ENCODE measurements around the gene HS3ST5. TPM values are rescaled to one million over a fixed set of nuclear protein-coding genes. Genes with fewer than 3 reads are reported as not detected.

Gene HS3ST5
- polyA plus RNA-seq, 1 donor (not counting 4 experiments of a cell fraction or from before 2014, with no cell fraction given) = not detected

- TF ChIP-seq CTCF (optimal IDR thresholded peaks at IDR 0.05 in 1 of 3, IDR thresholded peaks at IDR 0.05 in 1 of 3, conservative IDR thresholded peaks at IDR 0.05 in 1 of 3; ENCODE audit: extremely low read depth in 1 of 3, insufficient read depth in 2 of 3, low read length in 3 of 3) = no peak
- no peak for TF ChIP-seq EZH2 (IDR thresholded peaks at IDR 0.05; ENCODE audit: low read length)
- H3K9me1 ChIP-seq (ENCODE audit: control insufficient read depth, extremely low read depth, insufficient read depth, low read length) = no peaks in the 10 kb centered on the region
- DNase-seq (ENCODE audit: low read depth, low spot score) = no peak
- no peaks in the 10 kb centered on the region for H3K79me2 ChIP-seq (ENCODE audit: control insufficient read depth, insufficient read depth, low read length)
- no peak for FAIRE-seq
- H3K9me3 ChIP-seq (ENCODE audit: control insufficient read depth, low read depth, low read length) = no peaks in the 10 kb centered on the region
- H3K4me2 ChIP-seq (ENCODE audit: control insufficient read depth, extremely low read depth, insufficient read depth, low read depth, low read length) = no peak overlapping the region
- dilution Hi-C loops (cut with MboI; ENCODE audit: extremely low pct_ligation_motif_present, low sequenced_read_pairs) = no loop called here
- no peaks in the 10 kb centered on the region for H3K27me3 ChIP-seq (ENCODE audit: control insufficient read depth, extremely low read depth, insufficient read depth, low read length)
- H4K20me1 ChIP-seq (ENCODE audit: control insufficient read depth, extremely low read depth, insufficient read depth, low read length) = no peaks in the 10 kb centered on the region
- no peak overlapping the region for H2AFZ ChIP-seq (ENCODE audit: control insufficient read depth, low read length)
- H3K4me3 ChIP-seq (ENCODE audit: control insufficient read depth in 2 of 3, extremely low read depth in 1 of 3, insufficient read depth in 2 of 3, low read depth in 1 of 3, low read length in 3 of 3) = no peak overlapping the region
- no peaks in the 10 kb centered on the region for H3K36me3 ChIP-seq (ENCODE audit: control insufficient read depth in 2 of 2, extremely low read depth in 1 of 2, insufficient read depth in 2 of 2, low read length in 2 of 2)
- H3K4me1 ChIP-seq (ENCODE audit: control insufficient read depth, extremely low read depth, insufficient read depth, low read length) = no peaks in the 10 kb centered on the region
- H3K9ac ChIP-seq (ENCODE audit: control insufficient read depth, extremely low read depth, insufficient read depth, low read length) = no peak overlapping the region
- no peak overlapping the region for H3K27ac ChIP-seq (ENCODE audit: control insufficient read depth, insufficient read depth, low read length)
These were observed 60.5 kb downstream of the HS3ST5 start for GRCh38 chr6:114282292-114282691.

GRCh38 chr6:114281496-114281895, 61.3 kb downstream of the HS3ST5 start:
- Histone ChIP-seq H3K4me2 (ENCODE audit: control insufficient read depth, extremely low read depth, insufficient read depth, low read depth, low read length) (no peak overlapping the region), H3K36me3 (ENCODE audit: control insufficient read depth in 2 of 2, extremely low read depth in 1 of 2, insufficient read depth in 2 of 2, low read length in 2 of 2) (no peaks in the 10 kb centered on the region), H3K4me1 (ENCODE audit: control insufficient read depth, extremely low read depth, insufficient read depth, low read length) (no peaks in the 10 kb centered on the region), H2AFZ (ENCODE audit: control insufficient read depth, low read length) (no peak overlapping the region), H3K9ac (ENCODE audit: control insufficient read depth, extremely low read depth, insufficient read depth, low read length) (no peak overlapping the region), H3K79me2 (ENCODE audit: control insufficient read depth, insufficient read depth, low read length) (no peaks in the 10 kb centered on the region), H3K27me3 (ENCODE audit: control insufficient read depth, extremely low read depth, insufficient read depth, low read length) (no peaks in the 10 kb centered on the region), H4K20me1 (ENCODE audit: control insufficient read depth, extremely low read depth, insufficient read depth, low read length) (no peaks in the 10 kb centered on the region), H3K27ac (ENCODE audit: control insufficient read depth, insufficient read depth, low read length) (no peak overlapping the region), H3K9me1 (ENCODE audit: control insufficient read depth, extremely low read depth, insufficient read depth, low read length) (no peaks in the 10 kb centered on the region), H3K4me3 (ENCODE audit: control insufficient read depth in 2 of 3, extremely low read depth in 1 of 3, insufficient read depth in 2 of 3, low read depth in 1 of 3, low read length in 3 of 3) (no peak overlapping the region), H3K9me3 (ENCODE audit: control insufficient read depth, low read depth, low read length) (no peaks in the 10 kb centered on the region)
- no peak for DNase-seq (ENCODE audit: low read depth, low spot score)
- no peak for FAIRE-seq
- TF ChIP-seq CTCF (optimal IDR thresholded peaks at IDR 0.05 in 1 of 3, IDR thresholded peaks at IDR 0.05 in 1 of 3, conservative IDR thresholded peaks at IDR 0.05 in 1 of 3; ENCODE audit: extremely low read depth in 1 of 3, insufficient read depth in 2 of 3, low read length in 3 of 3) (no peak), EZH2 (IDR thresholded peaks at IDR 0.05; ENCODE audit: low read length) (no peak)
- dilution Hi-C loops (cut with MboI; ENCODE audit: extremely low pct_ligation_motif_present, low sequenced_read_pairs) = no loop called here
